ENCODE measurements around the gene ZXDC.

ZXDC gene

GRCh38 chr3:126434264-126434590 lies 41.5 kb downstream of the ZXDC start:
- DNase-seq (ENCODE audit: low read depth in 1 of 2, low spot score in 1 of 2), result no peak
- Histone ChIP-seq H3K27ac (replicated peaks) (no peak overlapping the region), H3K27me3 (ENCODE audit: insufficient read depth, poor library complexity, severe bottlenecking) (no peaks in the 10 kb centered on the region), H3K4me3 (replicated peaks; ENCODE audit: insufficient read depth, low read length) (no peak overlapping the region)
- TF ChIP-seq SPI1 (IDR thresholded peaks at IDR 0.05; ENCODE audit: borderline replicate concordance, low read depth) (no peak), REST (IDR thresholded peaks at IDR 0.05; ENCODE audit: insufficient replicate concordance, low read depth) (no peak), GABPA (IDR thresholded peaks at IDR 0.05; ENCODE audit: low read depth) (no peak), CTCF (IDR thresholded peaks at IDR 0.05; ENCODE audit: insufficient read depth, low read length) (no peak), POLR2AphosphoS5 (IDR thresholded peaks at IDR 0.05; ENCODE audit: low read depth) (no peak)

- DNase-seq (ENCODE audit: low read depth in 1 of 2, low spot score in 1 of 2), result no peak
Observed at GRCh38 chr3:126433496-126434263, 42.0 kb downstream of the ZXDC start.

More at GRCh38 chr3:126433496-126434263, 42.0 kb downstream of the ZXDC start:
- no peak overlapping the region for H3K27ac ChIP-seq (replicated peaks)
- no peaks in the 10 kb centered on the region for H3K27me3 ChIP-seq (ENCODE audit: insufficient read depth, poor library complexity, severe bottlenecking)
- TF ChIP-seq GABPA (IDR thresholded peaks at IDR 0.05; ENCODE audit: low read depth) (no peak), REST (IDR thresholded peaks at IDR 0.05; ENCODE audit: insufficient replicate concordance, low read depth) (no peak), SPI1 (IDR thresholded peaks at IDR 0.05; ENCODE audit: borderline replicate concordance, low read depth) (no peak), POLR2AphosphoS5 (IDR thresholded peaks at IDR 0.05; ENCODE audit: low read depth) (no peak), CTCF (IDR thresholded peaks at IDR 0.05; ENCODE audit: insufficient read depth, low read length) (no peak)
- no peak overlapping the region for H3K4me3 ChIP-seq (replicated peaks; ENCODE audit: insufficient read depth, low read length)
